GM23338 (cell line): Measurements from ENCODE around the gene OCA2. TPM values are rescaled to one million over a fixed set of nuclear protein-coding genes. Genes with fewer than 3 reads are reported as not detected.

ENCODE experiments used
- ATAC-seq: fragments of 200-7000 bp; cut with Tn5 transposase; 3 replicates; pipeline ENCODE4 v1.9.1; 2020
- DNase-seq: peaks from one replicate; pipeline ENCODE4 v3.0.0-alpha.2; 2015; ENCODE audit warnings: low spot score
- H2AFZ ChIP-seq: fragments of 200-600 bp; sonication (generic); 2 replicates; pipeline ENCODE4 v1.8.0; 2016; ENCODE audit warnings: antibody characterized with exemption, mild to moderate bottlenecking, moderate library complexity
- H3F3A ChIP-seq: fragments of 200-600 bp; sonication (generic); replicated peaks from 2 replicates; pipeline ENCODE4 v1.8.0; 2017; ENCODE audit warnings: antibody characterized with exemption, mixed run types, low read depth
- H3K27ac ChIP-seq: fragments of 200-600 bp; sonication (generic); 2 replicates; pipeline ENCODE4 v1.6.1; 2016; ENCODE audit warnings: low read depth
- H3K27me3 ChIP-seq: fragments of 200-600 bp; sonication (generic); 2 replicates; pipeline ENCODE4 v1.8.0; 2016; ENCODE audit warnings: mild to moderate bottlenecking, mixed run types, moderate library complexity; ENCODE audit not compliant: insufficient read depth
- H3K36me3 ChIP-seq: fragments of 200-600 bp; sonication (generic); 2 replicates; pipeline ENCODE4 v1.8.0; 2016; ENCODE audit warnings: mild to moderate bottlenecking; ENCODE audit not compliant: insufficient read depth
- H3K4me1 ChIP-seq: fragments of 200-600 bp; sonication (generic); 2 replicates; pipeline ENCODE4 v1.8.0; 2016; ENCODE audit warnings: mild to moderate bottlenecking, moderate library complexity; ENCODE audit not compliant: insufficient read depth
- H3K4me2 ChIP-seq: fragments of 200-600 bp; sonication (generic); 2 replicates; pipeline ENCODE4 v1.7.1; 2017; ENCODE audit warnings: mixed run types
- H3K4me3 ChIP-seq: fragments of 200-600 bp; sonication (generic); 2 replicates; pipeline ENCODE4 v1.6.1; 2016; ENCODE audit warnings: mixed run types
- H3K79me2 ChIP-seq: fragments of 200-600 bp; sonication (generic); replicated peaks from 2 replicates; pipeline ENCODE4 v1.8.0; 2017; ENCODE audit warnings: mild to moderate bottlenecking; ENCODE audit not compliant: insufficient read depth
- H3K9me2 ChIP-seq: fragments of 200-600 bp; sonication (generic); 2 replicates; pipeline ENCODE4 v1.8.0; 2017; ENCODE audit not compliant: insufficient read depth
- H4K20me1 ChIP-seq: fragments of 200-600 bp; sonication (generic); replicated peaks from 2 replicates; pipeline ENCODE4 v1.8.0; 2017; ENCODE audit warnings: mild to moderate bottlenecking; ENCODE audit not compliant: insufficient read depth
- H3K27ac Mint-ChIP-seq: 2 replicates; pipeline ENCODE4 v1.8.0; 2020; ENCODE audit warnings: inconsistent platforms, mild to moderate bottlenecking, moderate library complexity, mixed read lengths
- H3K27me3 Mint-ChIP-seq: 3 replicates; pipeline ENCODE4 v1.8.0; 2022; ENCODE audit warnings: low read depth, mild to moderate bottlenecking, moderate library complexity, mixed read lengths, inconsistent platforms; ENCODE audit not compliant: insufficient read depth, poor library complexity
- H3K36me3 Mint-ChIP-seq: 3 replicates; pipeline ENCODE4 v1.8.0; 2021; ENCODE audit warnings: low read depth, mild to moderate bottlenecking, inconsistent platforms, moderate library complexity, mixed read lengths
- H3K4me1 Mint-ChIP-seq: 3 replicates; pipeline ENCODE4 v1.8.0; 2020; ENCODE audit warnings: mild to moderate bottlenecking, inconsistent platforms, mixed read lengths
- H3K4me3 Mint-ChIP-seq: 3 replicates; pipeline ENCODE4 v1.8.0; 2021; ENCODE audit warnings: moderate library complexity, mild to moderate bottlenecking, inconsistent platforms, mixed read lengths
- H3K9me3 Mint-ChIP-seq: 3 replicates; pipeline ENCODE4 v1.8.0; 2020; ENCODE audit warnings: moderate library complexity, mild to moderate bottlenecking, inconsistent platforms, mixed read lengths
- CTCF ChIP-seq, 2 experiments: fragments of 200-600 bp in 1 of 2; sonication (generic) in 1 of 2; conservative IDR thresholded peaks; 2 replicates each; pipeline versions ENCODE4 v1.5.1 to v1.6.1; 2016 to 2017; ENCODE audit warnings: antibody characterized with exemption in 2 of 2, low read depth in 2 of 2, mild to moderate bottlenecking in 2 of 2, moderate library complexity in 1 of 2
- EZH2phosphoT487 ChIP-seq: fragments of 200-600 bp; sonication (generic); IDR thresholded peaks from one replicate; pipeline ENCODE4 v1.8.1; 2018; ENCODE audit warnings: antibody characterized with exemption; ENCODE audit not compliant: unreplicated experiment
- NANOG ChIP-seq: IDR thresholded peaks from 2 replicates; pipeline ENCODE4 v1.6.1; 2016; ENCODE audit warnings: antibody characterized with exemption, borderline replicate concordance
- REST ChIP-seq: IDR thresholded peaks from one replicate; pipeline ENCODE4 v1.6.1; 2018; ENCODE audit warnings: antibody characterized with exemption; ENCODE audit not compliant: unreplicated experiment
- ZNF462 ChIP-seq: fragments of 250-450 bp; sonication (Bioruptor Pico); IDR thresholded peaks from 2 replicates; pipeline ENCODE4 v1.5.0; 2020; ENCODE audit warnings: mild to moderate bottlenecking, moderate library complexity
- polyA plus RNA-seq: library from polyadenylated mRNA; unstranded; fragments of >200 nt; fragmentation: Nextera tagmentation; extraction: Ambion mirVana; gene quantifications from 2 replicates; pipeline ENCODE4 v1.2.1, GENCODE V29; 2016
- total RNA-seq: library from RNA; depleted of rRNA; stranded (reverse); fragments of >200 nt; shearing (Covaris generic); gene quantifications from 2 replicates; pipeline ENCODE4 v1.2.3, GENCODE V29; 2014

Gene OCA2
- total and polyA plus RNA-seq, 2 experiments from 2014 or later = 0.40 to 0.69 TPM

- no peak overlapping the region for H2AFZ ChIP-seq
- no peak overlapping the region for H3K4me2 ChIP-seq
- peaks cover 5% of the 10 kb centered on the region; the same call in 2 of the 3 replicates for H3K4me1 Mint-ChIP-seq
- no peaks in the 10 kb centered on the region for H4K20me1 ChIP-seq
- H3K36me3 ChIP-seq = no peaks in the 10 kb centered on the region
- H3F3A ChIP-seq = no peaks in the 10 kb centered on the region
- no peak overlapping the region for H3K27ac Mint-ChIP-seq
- TF ChIP-seq ZNF462 (CRISPR knock-in tag) (no peak), EZH2phosphoT487 (no peak), CTCF (conservative IDR thresholded peaks at IDR 0.05; ENCODE audit: low read depth in 2 of 2) (no peak), REST (no peak), NANOG (no peak)
- H3K4me3 ChIP-seq = no peak overlapping the region
- 0 out of 2 replicates have a peak, but pooled peaks cover 6% of the 10 kb centered on the region for H3K9me2 ChIP-seq
- no peaks in the 10 kb centered on the region for H3K27me3 ChIP-seq
- no peak overlapping the region for H3K27ac ChIP-seq
- H3K4me3 Mint-ChIP-seq = no peak overlapping the region
- DNase-seq = no peak
- peaks cover 9% of the 10 kb centered on the region for H3K36me3 Mint-ChIP-seq
- peaks cover 4% of the 10 kb centered on the region for H3K27me3 Mint-ChIP-seq
- no peaks in the 10 kb centered on the region for H3K4me1 ChIP-seq
- no peak for ATAC-seq
- H3K9me3 Mint-ChIP-seq = peaks cover 38% of the 10 kb centered on the region
- no peaks in the 10 kb centered on the region for H3K79me2 ChIP-seq
Measured at GRCh38 chr15:28068930-28069329, 30.2 kb downstream of the OCA2 start.
